A673 (cell line): ENCODE results near the gene COPE. TPM values are rescaled to one million over a fixed set of nuclear protein-coding genes. Genes with fewer than 3 reads are reported as not detected.

ENCODE experiments used
- BruUV-seq: library from RNA; stranded (reverse); fragments of 400-500 nt; replicated peaks from 2 replicates; lab custom pipeline; 2021; lab: Mats Ljungman, UMichigan
- CTCF ChIA-PET: fragments of 300-600 bp; sonication (Branson Sonifier 250); formaldehyde crosslinking; loops from one replicate; lab custom pipeline; 2022; ENCODE audit warnings: antibody characterized with exemption; lab: Charles Lee
- POLR2A ChIA-PET: fragments of 300-600 bp; sonication (Branson Sonifier 250); formaldehyde crosslinking; loops from one replicate; lab custom pipeline; 2022; ENCODE audit warnings: antibody characterized with exemption; ENCODE audit not compliant: low non-redundant PET; lab: Charles Lee
- DNase-seq: peaks from one replicate; pipeline ENCODE4 v3.0.0-alpha.2; 2015; ENCODE audit warnings: low spot score
- H3K27ac ChIP-seq: fragments of 200-600 bp; sonication (generic); 2 replicates; pipeline ENCODE4 v1.5.1; 2016; ENCODE audit warnings: mixed run types, low read depth, mild to moderate bottlenecking, mixed read lengths, antibody characterized with exemption, low read length; ENCODE audit not compliant: poor library complexity, severe bottlenecking
- H3K27me3 ChIP-seq: fragments of 200-600 bp; sonication (generic); replicated peaks from 2 replicates; pipeline ENCODE4 v1.6.1; 2017; ENCODE audit warnings: mixed run types, low read depth, mild to moderate bottlenecking, mixed read lengths, antibody characterized with exemption, low read length; ENCODE audit not compliant: insufficient read depth, poor library complexity
- H3K36me3 ChIP-seq: fragments of 200-600 bp; sonication (generic); 2 replicates; pipeline ENCODE4 v1.6.1; 2016; ENCODE audit warnings: mixed run types, mild to moderate bottlenecking, mixed read lengths, antibody characterized with exemption, low read length; ENCODE audit not compliant: insufficient read depth, poor library complexity, severe bottlenecking
- H3K4me1 ChIP-seq: fragments of 200-600 bp; sonication (generic); 2 replicates; pipeline ENCODE4 v1.6.1; 2017; ENCODE audit warnings: mixed run types, mild to moderate bottlenecking, mixed read lengths, antibody characterized with exemption, low read length; ENCODE audit not compliant: insufficient read depth, poor library complexity, severe bottlenecking
- H3K4me3 ChIP-seq: fragments of 200-600 bp; sonication (generic); 2 replicates; pipeline ENCODE4 v1.5.1; 2016; ENCODE audit warnings: low read depth, mixed run types, mild to moderate bottlenecking, mixed read lengths, low read length; ENCODE audit not compliant: poor library complexity, severe bottlenecking
- H3K9me3 ChIP-seq: fragments of 200-600 bp; sonication (generic); 2 replicates; pipeline ENCODE4 v1.6.1; 2016; ENCODE audit warnings: mixed run types, low read depth, mild to moderate bottlenecking, mixed read lengths, antibody characterized with exemption, low read length; ENCODE audit not compliant: poor library complexity, severe bottlenecking
- CTCF ChIP-seq: fragments of 300-800, 200-600 bp; sonication (generic); conservative IDR thresholded peaks from 2 replicates; pipeline ENCODE4 v1.5.1; 2017; ENCODE audit warnings: low read depth, mild to moderate bottlenecking, antibody characterized with exemption, low read length, moderate library complexity, mixed read lengths
- EZH2 ChIP-seq: fragments of 200-600 bp; sonication (generic); IDR thresholded peaks from 2 replicates; pipeline ENCODE4 v1.6.1; 2017; ENCODE audit warnings: borderline replicate concordance, low read depth, mild to moderate bottlenecking, mixed read lengths, antibody characterized with exemption, low read length; ENCODE audit not compliant: poor library complexity, severe bottlenecking
- intact Hi-C: fragments of 100-400 bp; cut with micrococcal nuclease; formaldehyde crosslinking; loops from one replicate; pipeline ENCODE4 v1.10.0; 2022; ENCODE audit not compliant: unreplicated experiment
- total RNA-seq: library from RNA; stranded (reverse); gene quantifications from 2 replicates; pipeline ENCODE4 v1.2.3, GENCODE V29; 2021

The COPE gene
- total RNA-seq, 1 experiment from 2014 or later, result 244 TPM

DNA sequence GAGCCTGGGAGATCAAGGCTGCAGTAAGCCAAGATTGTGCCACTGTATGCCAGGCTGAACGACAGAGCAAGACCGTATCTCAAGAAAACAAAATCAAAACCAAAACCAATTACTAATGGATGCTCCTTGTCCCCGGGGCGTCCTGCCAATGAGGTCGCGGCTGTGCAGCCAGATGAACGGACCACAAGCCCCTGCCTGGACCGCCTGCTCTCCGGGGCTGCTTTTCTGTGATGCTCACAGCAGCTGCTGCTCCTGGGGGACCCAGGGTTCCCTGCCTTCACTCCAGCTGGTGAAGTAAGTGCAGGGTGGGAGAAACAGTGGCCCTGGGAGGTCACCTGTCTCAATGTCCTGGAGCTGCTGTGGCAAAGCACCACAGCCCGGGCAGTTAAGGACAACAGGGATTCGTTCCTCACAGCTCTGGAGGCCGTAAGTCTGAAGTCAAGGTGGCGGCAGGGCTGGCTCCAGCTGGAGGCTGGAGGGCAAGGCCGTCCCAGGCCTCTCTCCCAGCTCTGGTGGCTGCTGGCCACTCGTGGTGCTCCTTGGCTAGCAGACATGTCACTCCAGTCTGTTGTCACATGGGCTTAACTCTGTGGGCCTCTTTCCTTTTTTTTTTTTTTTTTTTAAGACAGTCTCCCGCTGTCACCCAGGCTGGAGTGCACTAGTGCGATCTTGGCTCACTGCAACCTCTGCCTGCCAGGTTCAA lies 10.1 kb downstream of the COPE start:
- no peaks in the 10 kb centered on the region for H3K9me3 ChIP-seq
- H3K36me3 ChIP-seq, result peaks cover 12% of the 10 kb centered on the region
- no peak overlapping the region for H3K4me3 ChIP-seq
- DNase-seq, result no peak
- intact Hi-C loops, result no loop called here
- BruUV-seq, result no TSS peak
- H3K27me3 ChIP-seq, result no peaks in the 10 kb centered on the region
- no peaks in the 10 kb centered on the region for H3K4me1 ChIP-seq
- no peak overlapping the region for H3K27ac ChIP-seq
- TF ChIP-seq EZH2 (no peak), CTCF (no peak)
- ChIA-PET POLR2A (no interaction called here), CTCF (no interaction called here)

- ChIA-PET POLR2A (no interaction called here), CTCF (no interaction called here)
- no peaks in the 10 kb centered on the region for H3K4me1 ChIP-seq
- BruUV-seq, result no TSS peak
- no peak overlapping the region for H3K27ac ChIP-seq
- no peaks in the 10 kb centered on the region for H3K27me3 ChIP-seq
- H3K4me3 ChIP-seq, result no peak overlapping the region
- no peak for DNase-seq
- intact Hi-C loops, result no loop called here
- no peaks in the 10 kb centered on the region for H3K9me3 ChIP-seq
- peaks cover 3% of the 10 kb centered on the region for H3K36me3 ChIP-seq
- TF ChIP-seq CTCF, result no peak
- no peak for TF ChIP-seq EZH2
Measured at GRCh38 chr19:18906605-18907519, 12.3 kb downstream of the COPE start.

DNA sequence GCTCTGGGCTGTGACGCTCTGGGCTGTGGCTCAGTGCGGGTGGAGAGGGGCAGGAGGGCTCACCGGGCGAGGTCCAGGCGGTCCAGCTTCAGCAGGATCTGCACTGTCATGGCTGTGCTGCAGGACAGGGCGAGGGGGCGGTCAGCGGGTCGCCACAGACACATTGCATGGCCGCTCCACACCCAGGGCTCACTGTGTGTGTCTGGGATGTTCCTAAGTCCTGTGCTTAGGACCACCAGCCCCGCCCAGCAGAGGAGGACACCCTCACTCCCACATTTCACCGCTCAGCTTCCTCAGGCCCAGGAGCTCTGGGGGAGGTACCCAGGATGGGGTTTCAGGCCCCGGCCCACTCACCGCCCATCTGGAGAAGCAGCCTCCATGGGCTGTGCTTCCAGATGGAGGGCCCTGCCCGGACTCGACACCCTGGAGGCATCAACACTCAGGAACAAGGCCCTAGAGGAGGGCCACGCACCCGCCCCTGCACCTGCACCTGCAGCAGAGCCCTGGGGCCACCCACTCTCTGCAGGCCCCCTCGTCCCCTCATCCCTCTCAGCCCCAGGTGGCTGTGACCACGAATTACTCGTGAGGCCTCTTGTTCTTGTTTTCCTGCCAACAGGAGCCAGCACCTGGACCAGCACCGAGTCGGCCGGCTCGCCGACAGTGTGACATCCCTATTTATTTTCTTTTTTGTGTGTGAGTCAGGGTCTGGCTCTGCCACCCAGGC lies 13.5 kb downstream of the COPE start:
- Histone ChIP-seq H3K4me1 (no peaks in the 10 kb centered on the region), H3K4me3 (no peak overlapping the region), H3K9me3 (no peaks in the 10 kb centered on the region), H3K36me3 (peaks cover 3% of the 10 kb centered on the region), H3K27me3 (no peaks in the 10 kb centered on the region), H3K27ac (no peak overlapping the region)
- CTCF ChIA-PET, result no interaction called here
- POLR2A ChIA-PET, result no interaction called here
- DNase-seq, result no peak
- intact Hi-C loops, result no loop called here
- no TSS peak for BruUV-seq
- TF ChIP-seq CTCF (no peak), EZH2 (no peak)
